Amygdala (tissue), 56 donors: ENCODE data around the gene GINS3.
"Not testable (repeated sequence)": the region's sequence is repeated elsewhere in the genome, so short reads cannot be mapped to it uniquely, and the experiment has no call there.

Experiments used
- DNase-seq, 56 donors: peaks; one replicate each; lab custom pipeline; 2025; lab: John Stamatoyannopoulos, UW

GINS3 gene

GRCh38 chr16:58385218-58385773, 7.0 kb upstream of the GINS3 start:
- DNase-seq: peak in 1 of 56 donors; percentile 4

- DNase-seq: peak in 4 of 56 donors; percentile 3 to 28 (median 16)
These were observed 2.5 kb upstream of the GINS3 start for GRCh38 chr16:58389724-58390123.

- DNase-seq: no peak
These were observed 850 bp downstream of the GINS3 start for GRCh38 chr16:58393138-58393504.

GRCh38 chr16:58396897-58397296, 4.6 kb downstream of the GINS3 start:
- DNase-seq: not testable (repeated sequence)

- no peak for DNase-seq
These were observed 7.7 kb downstream of the GINS3 start for GRCh38 chr16:58399718-58400633.

- not testable (repeated sequence) for DNase-seq
These were observed 9.0 kb downstream of the GINS3 start for GRCh38 chr16:58401305-58401704.

- no peak for DNase-seq
These were observed 10.5 kb downstream of the GINS3 start for GRCh38 chr16:58402796-58403195.

GRCh38 chr16:58409316-58409973, 17.2 kb downstream of the GINS3 start:
- peak in 15 of 56 donors; percentile 9 to 54 (median 37) for DNase-seq

- DNase-seq: no peak
These were observed 19.1 kb downstream of the GINS3 start for GRCh38 chr16:58411336-58411735.

GRCh38 chr16:58411736-58412614, 19.7 kb downstream of the GINS3 start:
- no peak for DNase-seq

GRCh38 chr16:58412615-58412970, 20.3 kb downstream of the GINS3 start:
- DNase-seq: not testable (repeated sequence)

- no peak for DNase-seq
These were observed 21.1 kb downstream of the GINS3 start for GRCh38 chr16:58413359-58413758.

GRCh38 chr16:58415003-58415402, 22.7 kb downstream of the GINS3 start:
- DNase-seq: no peak

- not testable (repeated sequence) for DNase-seq
These were observed 23.7 kb downstream of the GINS3 start for GRCh38 chr16:58415961-58416360.

- no peak for DNase-seq
These were observed 24.8 kb downstream of the GINS3 start for GRCh38 chr16:58417035-58417434.

- no peak for DNase-seq
These were observed 25.3 kb downstream of the GINS3 start for GRCh38 chr16:58417600-58417999.

- no peak for DNase-seq
These were observed 25.8 kb downstream of the GINS3 start for GRCh38 chr16:58418026-58418425.

- DNase-seq: no peak
These were observed 26.3 kb downstream of the GINS3 start for GRCh38 chr16:58418601-58419000.

- no peak for DNase-seq
These were observed 27.1 kb downstream of the GINS3 start for GRCh38 chr16:58419241-58419990.

GRCh38 chr16:58421059-58421458, 28.8 kb downstream of the GINS3 start:
- DNase-seq: no peak
